ENCODE measurements around the gene GLA.

The GLA gene

GRCh38 chrX:101347859-101348451, 59.8 kb downstream of the GLA start:
- peak overlapping the region; percentile 89 for H3K27ac Mint-ChIP-seq
- peaks cover 38% of the 10 kb centered on the region for H3K36me3 Mint-ChIP-seq
- no peaks in the 10 kb centered on the region for H3K4me1 Mint-ChIP-seq
- ATAC-seq: peak; percentile 17
- no peaks in the 10 kb centered on the region for H3K9me3 Mint-ChIP-seq
- peak overlapping the region; percentile 82 for H3K4me3 Mint-ChIP-seq
- peak in 1 of 2 donors; percentile 45 for DNase-seq (ENCODE audit: low spot score in 2 of 2)

Data from stimulated activated effector memory CD8-positive, alpha-beta T cell treated with anti-CD3 and anti-CD28 coated beads, Interleukin-12 subunit alpha, Interleukin-12 subunit beta, amount 100 ng/mL, for 72 hours (primary cell).